Activated T-helper 1 cell treated with anti-CD3 and anti-CD28 coated beads, Interleukin-12 subunit alpha, Interleukin-12 subunit beta, Interleukin-2, Interleukin-4 antibody, amounts not matched to agents 30 ng/mL and 10 ng/mL and 1 ng/mL, durations not matched to agents 14 hours and 24 hours and 36 hours (primary cell): Measurements from ENCODE around the gene DDI2. TPM values are rescaled to one million over a fixed set of nuclear protein-coding genes. Genes with fewer than 3 reads are reported as not detected.

Experiments used
- DNase-seq: peaks from one replicate; pipeline ENCODE4 v3.0.0; 2021; ENCODE audit warnings: low spot score
- H3K27ac Mint-ChIP-seq: one replicate; pipeline ENCODE4 v1.8.0; 2021; ENCODE audit warnings: mild to moderate bottlenecking, mixed read lengths
- H3K27me3 Mint-ChIP-seq: one replicate; pipeline ENCODE4 v1.8.0; 2022; ENCODE audit warnings: mild to moderate bottlenecking, moderate library complexity, mixed read lengths; ENCODE audit not compliant: insufficient read depth
- H3K36me3 Mint-ChIP-seq: one replicate; pipeline ENCODE4 v1.8.0; 2021; ENCODE audit warnings: low read depth, mixed read lengths
- H3K4me1 Mint-ChIP-seq: one replicate; pipeline ENCODE4 v1.8.0; 2021; ENCODE audit warnings: low read depth, mixed read lengths
- H3K4me3 Mint-ChIP-seq: one replicate; pipeline ENCODE4 v1.8.0; 2021; ENCODE audit warnings: mild to moderate bottlenecking, moderate library complexity, mixed read lengths
- H3K9me3 Mint-ChIP-seq: one replicate; pipeline ENCODE4 v1.8.0; 2021; ENCODE audit warnings: mixed read lengths
- intact Hi-C: fragments of 100-400 bp; cut with micrococcal nuclease; formaldehyde crosslinking; loops from one replicate; pipeline ENCODE4 v1.15.1; 2024
- total RNA-seq: library from RNA; stranded (reverse); gene quantifications from 2 replicates; pipeline ENCODE4 v1.2.3, GENCODE V29; 2022

DDI2 gene
- 49.9 and 51.4 TPM in 2 replicates for total RNA-seq

- intact Hi-C loops: loop anchor here (1.0 to 5.0 kb wide), 10 partner anchors 14 to 749 kb away; partner anchors contain the start of genes CPLANE2, DNAJC16, SPEN and SZRD1
- peak within 1 kb of the TSS; percentile 96 for H3K4me3 Mint-ChIP-seq
- peak; percentile 94 for DNase-seq
- H3K9me3 Mint-ChIP-seq: no peaks in the 10 kb centered on the region
- peak within 1 kb of the TSS; percentile 93 for H3K27ac Mint-ChIP-seq
- H3K27me3 Mint-ChIP-seq: no peaks in the 10 kb centered on the region
- H3K36me3 Mint-ChIP-seq: peaks cover 10% of the 10 kb centered on the region
- peaks cover 44% of the 10 kb centered on the region for H3K4me1 Mint-ChIP-seq
Measured at GRCh38 chr1:15617173-15618076, at the start of gene DDI2. Gene DDI2 (plus strand): TSS chr1:15617458. CDS start chr1:15617671, 213 bp downstream.

GRCh38 chr1:15568387-15569073 lies 48.7 kb upstream of the DDI2 start:
- H3K36me3 Mint-ChIP-seq: peaks cover 41% of the 10 kb centered on the region
- no peaks in the 10 kb centered on the region for H3K9me3 Mint-ChIP-seq
- intact Hi-C loops: no loop called here
- DNase-seq: no peak
- H3K27ac Mint-ChIP-seq: no peak overlapping the region
- no peak overlapping the region for H3K4me3 Mint-ChIP-seq
- H3K27me3 Mint-ChIP-seq: no peaks in the 10 kb centered on the region
- H3K4me1 Mint-ChIP-seq: no peaks in the 10 kb centered on the region

- Mint-ChIP-seq H3K4me1 (no peaks in the 10 kb centered on the region), H3K27me3 (no peaks in the 10 kb centered on the region), H3K9me3 (no peaks in the 10 kb centered on the region), H3K36me3 (peaks cover 46% of the 10 kb centered on the region), H3K27ac (no peak overlapping the region), H3K4me3 (no peak overlapping the region)
- no peak for DNase-seq
- intact Hi-C loops: no loop called here
Measured at GRCh38 chr1:15570861-15571260, 46.4 kb upstream of the DDI2 start.

- Mint-ChIP-seq H3K9me3 (no peaks in the 10 kb centered on the region), H3K4me3 (no peak overlapping the region), H3K36me3 (peaks cover 42% of the 10 kb centered on the region), H3K27me3 (no peaks in the 10 kb centered on the region), H3K4me1 (no peaks in the 10 kb centered on the region), H3K27ac (no peak overlapping the region)
- intact Hi-C loops: no loop called here
- no peak for DNase-seq
Measured at GRCh38 chr1:15571266-15571665, 46.0 kb upstream of the DDI2 start.

DNA sequence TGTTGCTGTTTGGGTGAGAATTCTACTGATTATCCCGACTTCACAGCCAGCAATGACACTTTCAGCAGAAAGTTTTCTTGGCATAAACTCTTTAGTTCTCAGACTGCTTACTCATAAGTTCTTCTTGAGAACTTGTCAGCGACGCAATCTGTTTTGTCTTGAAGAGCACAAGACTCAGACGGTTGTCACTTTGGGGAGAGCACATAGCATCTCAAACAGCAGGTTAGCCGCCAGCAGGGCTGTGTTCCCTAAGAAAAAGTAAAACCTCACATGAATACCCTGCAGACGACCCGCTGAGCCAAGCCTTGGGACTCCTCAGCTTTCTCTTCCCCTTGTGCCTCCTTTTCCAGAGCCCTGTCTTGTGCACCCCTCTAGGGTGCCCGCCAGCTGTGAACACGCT lies 43.8 kb upstream of the DDI2 start:
- intact Hi-C loops: no loop called here
- DNase-seq: no peak
- Mint-ChIP-seq H3K27me3 (no peaks in the 10 kb centered on the region), H3K27ac (no peak overlapping the region), H3K9me3 (no peaks in the 10 kb centered on the region), H3K4me3 (no peak overlapping the region), H3K4me1 (peaks cover 17% of the 10 kb centered on the region), H3K36me3 (peaks cover 32% of the 10 kb centered on the region)

GRCh38 chr1:15574741-15575140 lies 42.5 kb upstream of the DDI2 start:
- no peaks in the 10 kb centered on the region for H3K27me3 Mint-ChIP-seq
- H3K4me3 Mint-ChIP-seq: no peak overlapping the region
- intact Hi-C loops: no loop called here
- H3K27ac Mint-ChIP-seq: no peak overlapping the region
- H3K36me3 Mint-ChIP-seq: peaks cover 35% of the 10 kb centered on the region
- H3K4me1 Mint-ChIP-seq: peaks cover 30% of the 10 kb centered on the region
- H3K9me3 Mint-ChIP-seq: no peaks in the 10 kb centered on the region
- no peak for DNase-seq

DNA sequence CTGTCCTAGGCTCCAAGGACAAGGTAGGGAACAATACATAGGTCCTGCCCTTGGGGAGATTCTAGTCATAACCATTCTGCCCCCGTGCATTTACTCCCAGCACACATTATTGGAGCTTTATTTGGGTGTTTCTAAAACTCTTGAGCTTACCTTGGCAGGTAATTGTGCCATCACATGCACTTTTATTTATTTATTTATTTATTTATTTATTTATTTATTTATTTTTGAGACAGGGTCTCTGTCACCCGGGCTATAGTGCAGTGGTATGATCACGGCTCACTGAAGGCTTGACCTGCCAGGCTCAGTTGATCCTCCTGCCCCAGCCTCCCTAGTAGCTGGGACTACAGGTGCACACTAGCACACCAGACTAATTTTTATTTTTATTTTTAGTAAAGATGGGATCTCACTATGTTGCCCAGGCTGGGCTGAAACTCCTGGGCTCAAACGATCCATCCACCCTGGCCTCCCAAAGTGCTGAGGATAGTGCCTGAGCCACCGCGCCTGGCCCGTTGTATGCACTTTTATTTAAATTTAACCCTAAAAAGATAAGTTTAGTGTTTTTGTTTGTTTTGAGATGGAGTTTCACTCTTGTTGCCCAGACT lies 41.6 kb upstream of the DDI2 start:
- H3K27me3 Mint-ChIP-seq: no peaks in the 10 kb centered on the region
- no peaks in the 10 kb centered on the region for H3K9me3 Mint-ChIP-seq
- intact Hi-C loops: no loop called here
- no peak overlapping the region for H3K4me3 Mint-ChIP-seq
- no peak for DNase-seq
- peaks cover 34% of the 10 kb centered on the region for H3K4me1 Mint-ChIP-seq
- no peak overlapping the region for H3K27ac Mint-ChIP-seq
- H3K36me3 Mint-ChIP-seq: peaks cover 37% of the 10 kb centered on the region

DNA sequence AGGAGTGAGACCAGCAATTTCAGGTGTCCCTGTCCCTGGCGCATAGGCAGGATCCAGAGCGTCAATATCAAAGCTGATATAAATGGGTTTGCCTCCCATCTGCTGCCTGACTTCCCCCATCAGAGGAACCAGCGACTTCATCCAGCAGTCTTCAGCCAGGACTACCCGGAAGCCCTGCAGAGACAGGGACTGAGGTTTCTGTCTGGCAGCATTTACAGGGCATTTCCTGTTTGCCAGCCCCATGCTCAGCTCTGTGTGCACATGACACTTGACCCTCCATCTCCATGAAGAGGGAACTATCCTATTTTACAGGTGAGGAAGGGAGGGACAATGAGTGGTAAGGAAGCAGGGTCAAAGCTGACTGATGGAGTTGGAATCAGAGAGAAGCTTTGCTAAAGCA lies 39.6 kb upstream of the DDI2 start:
- intact Hi-C loops: no loop called here
- H3K4me1 Mint-ChIP-seq: peaks cover 35% of the 10 kb centered on the region
- peak overlapping the region; percentile 58 for H3K4me3 Mint-ChIP-seq
- peak overlapping the region; percentile 90 for H3K27ac Mint-ChIP-seq
- H3K9me3 Mint-ChIP-seq: no peaks in the 10 kb centered on the region
- no peak for DNase-seq
- peaks cover 30% of the 10 kb centered on the region for H3K36me3 Mint-ChIP-seq
- H3K27me3 Mint-ChIP-seq: no peaks in the 10 kb centered on the region

DNA sequence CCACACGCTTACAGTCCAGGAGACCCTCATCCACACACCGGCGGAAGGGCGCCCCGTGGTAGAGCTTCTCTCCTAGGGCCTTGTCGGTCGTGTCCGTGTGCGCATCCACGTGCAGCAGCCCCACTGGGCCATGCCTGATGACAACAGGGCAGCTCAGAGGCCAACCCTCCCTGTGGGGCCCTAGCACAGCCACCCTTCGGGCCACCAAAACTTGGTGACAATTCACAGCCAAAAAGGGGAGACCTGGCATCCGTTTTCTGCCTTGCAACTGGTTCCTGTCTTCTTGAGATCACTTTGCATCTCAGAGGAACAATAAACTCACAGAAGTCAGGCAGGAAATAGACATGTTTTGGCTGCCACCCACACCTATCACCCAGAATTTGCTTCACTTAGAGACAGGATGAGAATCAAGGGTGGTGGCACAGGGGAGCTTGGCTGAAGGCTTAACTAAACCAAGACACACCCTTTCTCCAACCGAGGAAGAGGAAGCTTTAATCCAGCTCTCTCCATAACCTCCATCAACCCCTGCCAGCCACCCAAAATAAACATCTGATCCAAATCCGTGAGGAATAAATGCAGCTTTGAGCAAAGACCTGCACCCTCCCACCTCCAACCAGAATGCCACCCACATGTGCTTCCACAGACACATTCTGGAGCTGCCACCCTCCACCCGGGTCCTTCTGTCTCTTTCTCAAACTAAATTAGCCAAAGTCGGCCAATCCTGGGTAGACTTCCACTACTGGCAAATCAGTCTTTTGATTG lies 38.2 kb upstream of the DDI2 start:
- Mint-ChIP-seq H3K4me3 (peak overlapping the region; percentile 75), H3K27ac (peak overlapping the region; percentile 90), H3K36me3 (peaks cover 35% of the 10 kb centered on the region), H3K4me1 (peaks cover 48% of the 10 kb centered on the region), H3K27me3 (no peaks in the 10 kb centered on the region), H3K9me3 (no peaks in the 10 kb centered on the region)
- peak; percentile 37 for DNase-seq
- intact Hi-C loops: loop anchor here (1.0 kb wide), 3 partner anchors 38 to 105 kb away; partner anchors contain the start of genes DDI2 and PLEKHM2

- intact Hi-C loops: loop anchor here (1.0 kb wide), 3 partner anchors 38 to 105 kb away; partner anchors contain the start of genes DDI2 and PLEKHM2
- Mint-ChIP-seq H3K36me3 (peaks cover 32% of the 10 kb centered on the region), H3K4me1 (peaks cover 48% of the 10 kb centered on the region), H3K4me3 (peak overlapping the region; percentile 75), H3K27me3 (no peaks in the 10 kb centered on the region), H3K9me3 (no peaks in the 10 kb centered on the region), H3K27ac (peak overlapping the region; percentile 90)
- DNase-seq: peak; percentile 11
Measured at GRCh38 chr1:15579683-15580047, 37.6 kb upstream of the DDI2 start.

DNA sequence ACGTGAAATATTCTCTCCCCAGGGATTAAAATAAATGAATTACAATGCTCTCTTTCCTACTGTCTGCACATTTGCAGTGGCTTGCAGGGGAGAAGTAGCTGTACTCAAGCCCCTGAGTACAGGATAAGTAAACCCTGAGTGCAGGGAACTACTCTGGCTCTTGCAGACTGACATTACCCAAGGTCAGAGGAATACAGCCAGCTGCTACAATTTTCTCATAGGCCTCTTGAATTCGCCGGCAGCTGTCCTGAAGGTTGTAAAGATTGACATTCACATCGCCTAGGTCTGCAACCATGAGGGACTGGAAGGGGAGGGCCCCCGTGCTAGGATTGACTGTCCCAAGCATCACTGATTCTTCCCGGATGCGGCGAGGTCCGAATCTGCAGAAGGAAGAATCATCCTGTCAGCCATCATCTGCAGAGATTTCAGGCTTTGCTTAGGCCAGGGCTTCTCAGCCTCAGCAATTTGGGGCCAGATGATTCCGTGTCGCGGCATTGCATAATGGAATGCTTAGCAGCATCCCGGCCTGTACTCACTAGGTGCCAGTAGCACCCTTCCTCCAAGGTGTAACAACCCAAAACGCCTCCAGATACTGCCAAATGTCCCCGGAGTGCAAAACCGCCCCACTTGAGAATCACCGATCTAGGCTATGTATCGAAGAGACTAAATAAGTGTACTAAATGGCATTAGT lies 34.1 kb upstream of the DDI2 start:
- H3K36me3 Mint-ChIP-seq: peaks cover 30% of the 10 kb centered on the region
- H3K9me3 Mint-ChIP-seq: no peaks in the 10 kb centered on the region
- H3K4me1 Mint-ChIP-seq: peaks cover 42% of the 10 kb centered on the region
- H3K27ac Mint-ChIP-seq: peak overlapping the region; percentile 89
- peak overlapping the region; percentile 86 for H3K4me3 Mint-ChIP-seq
- DNase-seq: no peak
- intact Hi-C loops: no loop called here
- no peaks in the 10 kb centered on the region for H3K27me3 Mint-ChIP-seq
